Measurements from ENCODE around the gene UBQLN2.

DNA sequence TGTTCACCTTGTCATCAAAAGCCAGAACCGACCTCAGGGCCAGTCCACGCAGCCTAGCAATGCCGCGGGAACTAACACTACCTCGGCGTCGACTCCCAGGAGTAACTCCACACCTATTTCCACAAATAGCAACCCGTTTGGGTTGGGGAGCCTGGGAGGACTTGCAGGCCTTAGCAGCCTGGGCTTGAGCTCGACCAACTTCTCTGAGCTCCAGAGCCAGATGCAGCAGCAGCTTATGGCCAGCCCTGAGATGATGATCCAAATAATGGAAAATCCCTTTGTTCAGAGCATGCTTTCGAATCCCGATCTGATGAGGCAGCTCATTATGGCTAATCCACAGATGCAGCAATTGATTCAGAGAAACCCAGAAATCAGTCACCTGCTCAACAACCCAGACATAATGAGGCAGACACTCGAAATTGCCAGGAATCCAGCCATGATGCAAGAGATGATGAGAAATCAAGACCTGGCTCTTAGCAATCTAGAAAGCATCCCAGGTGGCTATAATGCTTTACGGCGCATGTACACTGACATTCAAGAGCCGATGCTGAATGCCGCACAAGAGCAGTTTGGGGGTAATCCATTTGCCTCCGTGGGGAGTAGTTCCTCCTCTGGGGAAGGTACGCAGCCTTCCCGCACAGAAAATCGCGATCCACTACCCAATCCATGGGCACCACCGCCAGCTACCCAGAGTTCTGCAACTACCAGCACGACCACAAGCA is 898 bp downstream of the UBQLN2 start:
- TF ChIP-seq, protein P1, sequence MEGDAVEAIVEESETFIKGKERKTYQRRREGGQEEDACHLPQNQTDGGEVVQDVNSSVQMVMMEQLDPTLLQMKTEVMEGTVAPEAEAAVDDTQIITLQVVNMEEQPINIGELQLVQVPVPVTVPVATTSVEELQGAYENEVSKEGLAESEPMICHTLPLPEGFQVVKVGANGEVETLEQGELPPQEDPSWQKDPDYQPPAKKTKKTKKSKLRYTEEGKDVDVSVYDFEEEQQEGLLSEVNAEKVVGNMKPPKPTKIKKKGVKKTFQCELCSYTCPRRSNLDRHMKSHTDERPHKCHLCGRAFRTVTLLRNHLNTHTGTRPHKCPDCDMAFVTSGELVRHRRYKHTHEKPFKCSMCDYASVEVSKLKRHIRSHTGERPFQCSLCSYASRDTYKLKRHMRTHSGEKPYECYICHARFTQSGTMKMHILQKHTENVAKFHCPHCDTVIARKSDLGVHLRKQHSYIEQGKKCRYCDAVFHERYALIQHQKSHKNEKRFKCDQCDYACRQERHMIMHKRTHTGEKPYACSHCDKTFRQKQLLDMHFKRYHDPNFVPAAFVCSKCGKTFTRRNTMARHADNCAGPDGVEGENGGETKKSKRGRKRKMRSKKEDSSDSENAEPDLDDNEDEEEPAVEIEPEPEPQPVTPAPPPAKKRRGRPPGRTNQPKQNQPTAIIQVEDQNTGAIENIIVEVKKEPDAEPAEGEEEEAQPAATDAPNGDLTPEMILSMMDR (IDR thresholded peaks at IDR 0.05; ENCODE audit: low read length) = no peak
- no peak for TF ChIP-seq EZH2 (optimal IDR thresholded peaks at IDR 0.05; ENCODE audit: low read depth, low read length)
- TF ChIP-seq EZH2phosphoT487 (IDR thresholded peaks at IDR 0.05; ENCODE audit: low read length) = no peak
